GM18867 (cell line): ENCODE results near the gene APBA2.

ENCODE experiments used
- ATAC-seq: cut with Tn5 transposase; IDR thresholded peaks from one replicate; pipeline ENCODE4 v1.9.1; 2021; ENCODE audit warnings: mild to moderate bottlenecking, moderate library complexity; ENCODE audit not compliant: unreplicated experiment

APBA2 gene

DNA sequence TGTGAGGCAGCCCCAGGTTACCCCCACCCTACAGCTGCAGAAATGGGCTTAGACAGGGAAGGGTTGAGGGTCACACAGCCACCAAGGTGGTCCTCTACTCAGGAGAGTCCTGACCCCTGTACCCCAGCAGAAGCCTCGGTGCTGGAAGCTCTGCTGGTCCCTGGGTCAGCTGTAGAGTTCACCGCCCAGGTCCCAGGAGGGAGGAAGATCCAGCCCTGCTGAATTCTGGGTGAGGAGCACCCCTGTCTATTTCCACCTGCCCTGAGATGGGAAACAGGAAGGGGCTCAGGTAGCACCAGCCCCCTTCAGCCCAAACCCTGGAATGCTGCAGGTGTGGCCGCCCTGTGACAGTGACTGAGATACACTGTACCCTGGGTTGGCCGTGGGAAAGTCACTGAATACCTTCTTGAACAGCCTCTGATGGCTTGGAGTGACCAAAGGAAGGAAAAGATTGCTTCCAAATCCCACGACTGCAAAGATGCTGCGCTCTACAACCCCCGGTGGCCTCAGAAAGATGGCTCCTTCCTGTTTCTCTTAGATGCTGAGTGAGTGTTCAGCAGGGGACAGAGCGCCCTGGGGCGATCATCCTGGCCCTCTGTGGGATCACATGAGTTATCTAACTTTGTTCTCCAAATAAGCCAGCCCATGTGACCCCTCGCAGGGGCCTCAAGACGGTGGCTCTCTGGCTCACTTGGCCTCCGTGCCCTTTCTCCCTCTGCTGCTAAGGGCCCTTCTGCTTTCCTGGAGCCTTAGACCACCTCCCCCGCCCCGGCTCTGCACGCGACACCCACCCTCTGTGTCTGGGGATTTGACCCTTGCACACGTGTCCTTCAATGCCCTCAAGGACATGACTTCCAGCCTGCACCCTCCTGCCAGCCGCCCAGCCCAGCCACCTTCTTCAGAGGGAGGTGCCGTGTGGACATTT lies 242.0 kb downstream of the APBA2 start:
- ATAC-seq = no peak

DNA sequence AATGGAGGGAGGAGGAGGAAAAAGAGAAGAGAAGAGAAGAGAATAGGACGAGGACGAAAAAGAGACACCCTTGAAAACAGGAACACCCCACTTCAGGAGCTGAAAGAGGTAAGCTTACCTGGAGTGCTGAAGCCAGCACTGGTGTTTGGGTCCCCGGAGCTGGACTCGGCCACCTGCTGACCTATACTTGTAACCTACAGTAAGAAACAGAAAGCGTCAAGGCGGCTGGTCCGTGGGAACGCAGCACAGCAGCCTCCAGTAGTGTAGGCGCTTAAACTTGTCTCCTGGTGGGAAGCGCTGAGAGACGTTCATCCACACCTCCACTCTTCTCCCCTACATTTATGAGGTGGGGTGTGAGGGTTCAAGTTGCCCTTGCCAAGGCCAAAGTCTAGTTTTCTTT lies 242.9 kb downstream of the APBA2 start:
- no peak for ATAC-seq

DNA sequence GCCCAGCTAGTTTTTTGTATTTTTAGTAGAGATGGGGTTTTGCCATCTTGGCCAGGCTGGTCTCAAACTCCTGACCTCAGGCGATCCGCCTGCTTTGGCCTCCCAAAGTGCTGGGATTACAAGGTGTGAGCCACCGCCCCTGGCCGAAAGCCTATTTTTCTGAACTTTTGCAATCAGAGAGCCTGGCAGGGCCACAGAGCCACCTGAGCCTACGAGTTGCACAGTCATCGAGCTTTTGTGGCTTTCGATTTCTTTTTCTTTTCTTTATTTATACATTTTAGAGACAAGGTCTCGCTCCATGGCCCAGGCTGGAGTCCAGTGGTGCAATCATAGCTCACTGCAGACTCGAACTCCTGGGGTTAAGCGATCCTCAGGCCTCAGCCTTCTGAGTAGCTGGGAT lies 243.4 kb downstream of the APBA2 start:
- ATAC-seq = no peak

DNA sequence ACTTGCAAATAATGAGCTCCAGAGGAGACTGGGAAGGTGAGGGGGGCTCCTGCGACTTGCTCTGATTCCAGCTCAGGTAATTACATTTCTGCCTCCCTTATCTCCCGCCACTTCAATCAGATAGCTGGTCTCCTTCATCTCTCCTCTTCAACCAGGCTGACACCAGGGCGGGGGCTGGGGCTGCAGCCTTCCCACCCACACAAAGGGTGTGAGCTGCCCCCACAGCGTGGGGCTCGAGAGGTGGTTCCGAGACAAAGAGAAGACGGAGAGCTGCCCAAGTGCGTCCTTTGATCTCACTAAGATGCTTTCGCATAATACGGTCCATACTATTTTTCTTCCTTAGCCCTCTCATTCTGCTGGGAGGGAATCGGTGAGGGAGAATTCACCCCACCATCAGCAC lies 244.2 kb downstream of the APBA2 start:
- no peak for ATAC-seq

DNA sequence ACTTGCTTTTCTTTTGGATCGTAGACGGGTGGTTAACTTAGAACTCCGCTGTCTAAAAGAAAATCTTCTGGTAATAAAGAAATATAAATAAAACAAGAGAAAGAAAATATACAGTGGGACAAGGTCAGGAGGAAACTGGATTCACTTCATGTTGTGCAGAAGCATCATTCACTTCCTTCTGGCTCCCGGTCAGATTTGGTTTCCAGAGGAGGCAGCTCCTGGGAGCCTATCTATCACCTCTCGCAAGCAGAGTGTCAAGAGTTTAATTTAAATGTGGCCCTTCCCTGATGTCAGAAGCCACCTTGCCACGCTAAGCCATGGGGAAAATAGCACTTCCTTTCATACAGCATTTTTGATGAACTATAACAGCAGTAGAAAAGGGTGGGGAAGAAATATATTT lies 244.7 kb downstream of the APBA2 start:
- ATAC-seq = no peak

DNA sequence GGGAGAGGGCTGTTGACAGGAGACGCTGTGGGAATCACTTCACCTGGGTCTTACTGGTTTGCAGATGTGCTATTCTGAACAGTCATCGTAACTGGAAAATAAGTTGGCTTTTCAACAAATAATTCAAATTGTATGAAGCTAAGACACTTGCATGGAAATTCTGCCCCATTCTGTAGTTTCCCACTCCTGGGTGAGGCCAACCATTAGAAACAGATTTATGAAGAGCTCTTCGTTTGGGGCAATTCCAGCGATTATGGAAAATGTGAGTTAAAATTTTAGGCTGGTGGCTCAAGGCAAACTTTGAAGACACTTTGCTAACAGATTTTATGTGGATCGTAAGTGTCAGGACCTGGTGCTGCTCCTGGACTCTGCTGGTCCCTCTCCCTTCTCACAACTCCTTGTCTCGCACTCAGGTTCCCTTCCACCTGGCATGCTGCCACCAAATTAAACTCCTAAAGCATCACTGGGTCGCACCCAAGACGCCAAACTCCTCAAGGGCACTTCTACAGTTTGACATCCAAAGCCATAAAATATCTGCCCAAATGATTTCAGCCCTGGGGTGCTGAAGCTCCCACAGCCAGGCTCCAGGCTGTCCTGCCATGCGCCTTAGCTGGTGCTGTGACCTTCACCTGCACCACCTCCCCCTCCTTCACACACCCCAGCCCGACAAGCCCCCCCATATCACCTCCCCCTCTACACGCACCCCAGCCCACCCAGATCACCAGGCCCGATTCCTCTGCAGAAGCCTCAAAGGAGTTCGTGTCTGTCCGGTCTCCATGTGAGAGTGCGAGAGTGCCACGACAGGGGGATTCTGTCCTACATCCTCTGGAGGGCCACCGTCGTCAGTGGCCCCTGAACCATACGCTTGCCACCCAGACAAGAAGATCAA lies 245.4 kb downstream of the APBA2 start:
- no peak for ATAC-seq

DNA sequence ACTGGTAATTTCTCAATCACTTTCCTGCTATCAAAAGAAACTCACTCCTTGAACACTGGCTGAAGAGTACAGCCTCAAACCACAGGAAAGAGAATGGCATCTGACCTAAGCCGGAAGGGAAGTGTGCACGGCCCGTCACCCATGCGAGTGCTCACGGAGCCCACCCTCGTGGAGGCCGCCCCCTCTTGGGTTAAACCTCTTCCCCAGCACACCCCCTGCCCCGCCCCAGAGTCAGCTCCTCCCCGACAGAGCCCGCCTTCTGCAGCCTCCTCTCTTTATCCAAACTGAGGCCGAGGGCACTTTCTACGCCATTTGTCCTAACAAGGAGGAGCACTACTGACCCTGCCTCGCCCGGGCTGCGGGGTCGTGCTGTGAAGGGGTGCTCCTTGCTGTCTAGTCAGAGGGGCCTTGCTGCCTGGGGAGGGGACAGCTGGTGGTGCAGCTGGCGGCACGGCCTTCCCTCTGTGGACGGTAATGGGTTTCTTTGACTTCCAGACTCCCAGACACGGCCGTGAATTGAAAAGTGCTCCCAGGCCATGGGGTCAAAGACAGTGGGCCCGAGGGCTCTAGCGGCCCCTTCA lies 246.2 kb downstream of the APBA2 start:
- no peak for ATAC-seq

DNA sequence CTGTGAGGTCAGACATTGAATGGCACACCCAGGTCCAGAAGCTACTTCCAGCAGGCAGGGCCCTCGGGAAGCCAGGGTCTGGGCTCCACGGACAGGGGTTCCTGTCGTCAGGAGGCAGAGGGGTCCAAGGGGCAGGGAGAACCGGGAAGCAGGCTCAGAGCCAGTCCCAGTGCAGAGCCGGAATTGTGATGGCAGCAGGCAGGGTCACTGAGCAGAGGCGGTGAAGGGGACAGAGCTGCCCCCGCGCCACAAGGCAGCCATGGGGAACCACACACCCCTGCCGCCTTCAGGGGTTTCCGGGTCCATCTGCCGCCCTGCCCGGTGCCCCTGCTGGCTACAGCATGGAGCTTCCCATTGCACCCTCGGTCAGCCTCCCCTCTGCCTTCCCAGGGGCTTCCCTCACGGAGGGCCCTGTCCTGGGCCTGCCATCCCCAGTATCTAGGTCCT lies 247.0 kb downstream of the APBA2 start:
- no peak for ATAC-seq

DNA sequence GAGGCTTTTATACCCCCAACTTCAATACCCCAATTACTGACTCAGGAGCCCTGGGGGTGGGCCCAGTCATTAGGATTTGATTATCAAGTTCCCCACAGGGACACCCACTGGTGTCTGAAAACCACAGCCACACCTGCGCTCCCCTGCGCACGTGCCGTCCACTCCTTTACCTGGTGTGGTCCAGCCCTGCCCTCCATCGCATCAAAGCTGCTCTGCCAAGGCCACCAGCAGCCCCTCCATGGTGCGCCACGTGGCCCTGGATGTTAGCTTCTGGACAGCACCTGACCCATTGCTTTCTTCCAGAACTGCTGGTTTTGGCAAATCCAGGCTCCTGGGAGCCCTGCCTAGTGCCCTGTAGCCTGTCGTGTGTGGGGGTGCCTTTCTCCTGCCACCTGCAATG lies 247.5 kb downstream of the APBA2 start:
- ATAC-seq = no peak

DNA sequence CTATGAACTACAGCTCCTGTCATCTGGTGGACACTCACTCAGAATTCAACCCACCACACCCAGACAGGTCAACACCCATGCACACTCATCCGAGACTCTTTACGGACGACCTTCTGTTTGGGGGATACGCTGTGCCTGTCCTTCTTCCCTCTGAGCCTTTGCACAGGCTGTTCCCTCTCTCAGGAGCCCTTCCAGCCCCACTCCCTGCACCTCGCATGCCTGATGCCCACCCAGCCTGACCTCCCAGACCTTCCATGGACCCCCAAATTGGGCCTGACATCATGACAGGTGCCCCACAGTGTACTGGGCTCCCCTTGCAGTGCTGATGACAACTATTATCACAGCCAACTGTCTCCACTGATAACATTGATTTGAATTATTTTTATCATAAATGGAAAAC lies 248.0 kb downstream of the APBA2 start:
- no peak for ATAC-seq

DNA sequence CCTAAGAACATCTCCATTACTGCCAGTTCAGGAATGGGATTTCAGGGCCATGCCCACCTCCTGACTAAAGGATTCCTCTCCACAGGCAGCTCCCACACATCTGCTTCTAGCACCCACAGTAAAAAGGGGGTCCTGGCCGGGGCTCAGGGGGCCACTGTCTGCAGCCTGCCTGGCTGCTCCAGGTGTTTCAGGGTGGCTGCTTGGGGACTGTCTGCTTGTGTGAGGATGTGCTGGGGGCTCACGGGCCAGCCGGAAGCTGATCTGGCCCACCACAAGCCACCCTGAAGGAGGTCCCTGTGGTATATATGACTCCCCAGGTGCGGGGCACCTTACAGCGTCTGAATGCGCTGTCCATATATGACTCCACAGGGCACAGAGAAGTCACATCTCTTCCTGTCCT lies 248.5 kb downstream of the APBA2 start:
- ATAC-seq = no peak

DNA sequence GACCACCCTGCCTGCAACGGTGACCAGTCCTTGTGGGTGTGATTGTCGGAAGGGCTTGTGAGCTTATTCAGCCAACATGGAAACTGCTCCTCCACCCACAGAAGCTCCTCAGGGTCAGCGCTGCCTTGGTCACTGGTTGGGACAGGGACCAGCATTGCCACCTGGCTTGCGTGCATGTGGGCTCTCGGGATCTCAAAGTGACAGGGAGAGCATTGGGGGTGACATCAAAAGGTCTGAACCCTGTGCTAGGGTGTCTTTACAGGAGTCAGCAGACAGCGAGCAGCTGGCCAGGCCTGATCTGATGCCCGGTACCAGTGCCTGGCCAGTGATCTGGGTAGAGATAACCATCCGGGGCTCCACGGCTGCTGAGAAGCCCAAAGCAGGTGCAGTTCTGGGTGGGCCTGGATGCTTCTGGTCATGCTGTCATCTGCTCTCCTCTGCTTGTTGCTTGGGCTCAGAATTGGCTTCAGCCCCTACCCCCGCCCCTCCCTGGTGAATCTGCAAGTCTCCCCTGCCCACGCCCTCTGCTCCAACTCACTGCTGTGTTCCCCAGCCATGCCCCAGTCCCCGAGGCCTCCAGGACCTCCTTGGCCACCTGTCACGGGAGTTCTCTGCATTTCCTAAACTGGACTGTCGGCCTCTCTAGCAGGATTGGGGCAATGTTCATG lies 249.0 kb downstream of the APBA2 start:
- ATAC-seq = no peak

DNA sequence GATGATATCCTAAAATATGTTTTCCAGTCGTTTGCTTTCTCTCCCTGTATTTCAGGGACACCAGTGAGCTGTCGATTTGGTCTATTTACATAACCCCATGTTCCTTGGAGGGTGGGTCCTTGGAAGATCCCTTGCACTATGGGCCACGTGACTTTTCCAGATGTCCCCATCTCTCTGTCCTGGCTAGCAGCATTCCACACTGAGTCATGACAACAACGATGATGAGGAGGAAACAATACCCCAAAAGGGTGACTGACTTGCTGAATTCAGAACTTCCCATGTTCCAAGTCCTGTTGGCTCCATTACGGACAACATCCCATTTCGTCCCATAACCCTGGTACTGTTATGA lies 249.5 kb downstream of the APBA2 start:
- ATAC-seq = no peak

DNA sequence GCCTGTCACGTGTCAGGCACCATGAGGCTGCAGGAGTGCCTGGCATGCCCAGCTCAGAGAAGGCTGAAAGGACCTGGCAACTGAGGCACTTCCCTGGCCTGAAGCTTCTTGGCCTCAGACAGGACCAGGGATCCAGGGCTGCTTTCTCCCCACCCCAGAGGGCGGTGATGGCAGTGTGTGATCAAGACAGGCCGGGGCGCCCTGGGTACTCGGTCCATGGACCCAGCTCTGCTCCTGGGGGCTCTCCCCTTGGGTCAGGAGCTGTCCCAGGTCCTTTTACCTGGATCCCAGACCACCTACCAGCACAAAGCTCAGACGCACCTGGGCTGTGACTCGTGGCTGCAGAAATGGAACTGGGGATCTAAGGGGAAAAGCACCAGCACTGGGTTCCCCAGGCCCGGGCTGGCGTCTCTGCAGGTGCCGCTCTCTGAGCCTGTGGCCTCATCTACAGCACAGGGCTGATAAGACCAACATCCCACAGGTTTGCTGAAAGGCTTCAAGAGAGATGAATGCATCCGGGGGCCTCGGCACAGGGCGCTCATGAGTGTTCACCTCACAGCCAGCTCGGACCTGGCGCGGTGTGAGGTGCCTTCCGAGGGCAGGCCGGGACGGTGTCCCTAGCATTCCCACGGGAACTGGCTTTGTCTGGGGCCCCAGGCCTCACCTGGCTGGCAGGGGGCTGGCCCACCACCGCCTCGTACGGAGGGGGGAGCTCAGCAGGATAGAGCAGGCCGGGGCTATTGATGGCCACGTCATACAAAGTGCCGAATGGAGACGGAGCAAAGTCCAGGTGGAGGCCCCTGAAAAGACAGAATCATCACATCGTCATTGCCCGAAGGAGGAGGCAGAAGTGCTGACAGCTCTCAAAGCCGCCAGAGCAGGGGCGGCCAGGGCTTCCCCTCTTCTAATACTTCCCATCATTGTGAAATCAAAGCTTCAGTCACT lies 250.2 kb downstream of the APBA2 start:
- no peak for ATAC-seq

DNA sequence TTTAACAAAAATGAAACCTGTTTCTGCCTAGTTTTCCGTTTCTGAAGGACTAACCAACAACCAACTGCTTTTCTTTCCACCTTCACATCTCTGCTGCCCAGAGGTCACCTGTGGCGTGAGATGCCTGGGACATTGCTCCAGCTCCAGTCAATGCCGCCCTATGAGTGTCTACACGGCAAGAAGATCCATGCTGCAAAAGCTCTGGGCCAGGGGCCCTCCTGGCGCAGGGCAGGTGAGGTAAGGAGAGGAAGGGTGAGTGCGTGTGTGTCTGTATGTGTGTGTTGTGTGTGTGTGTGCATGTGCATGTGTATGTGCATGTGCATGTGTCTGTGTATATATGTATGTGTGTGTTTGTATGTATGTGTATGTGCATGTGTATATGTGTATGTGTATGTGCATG lies 252.5 kb downstream of the APBA2 start:
- ATAC-seq = no peak

DNA sequence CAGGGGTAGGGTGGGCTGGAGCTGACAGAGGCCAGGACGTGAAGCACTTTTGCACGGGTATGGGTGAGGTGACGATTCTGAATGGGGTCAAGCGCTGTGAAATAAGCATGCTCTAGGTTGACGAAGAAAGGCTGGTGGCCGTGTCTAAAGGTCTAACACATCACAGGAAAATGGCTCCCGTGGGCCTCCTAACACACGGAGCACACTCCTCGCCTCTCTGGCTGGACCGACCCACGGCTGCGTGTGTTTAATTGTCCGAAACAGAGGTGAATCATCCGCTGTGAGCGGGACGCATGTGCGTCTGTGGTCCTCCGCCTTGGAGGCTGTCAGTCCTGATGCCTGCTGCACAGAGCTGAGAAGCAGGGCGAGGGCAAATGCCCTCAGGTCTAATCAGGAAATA lies 253.3 kb downstream of the APBA2 start:
- no peak for ATAC-seq

DNA sequence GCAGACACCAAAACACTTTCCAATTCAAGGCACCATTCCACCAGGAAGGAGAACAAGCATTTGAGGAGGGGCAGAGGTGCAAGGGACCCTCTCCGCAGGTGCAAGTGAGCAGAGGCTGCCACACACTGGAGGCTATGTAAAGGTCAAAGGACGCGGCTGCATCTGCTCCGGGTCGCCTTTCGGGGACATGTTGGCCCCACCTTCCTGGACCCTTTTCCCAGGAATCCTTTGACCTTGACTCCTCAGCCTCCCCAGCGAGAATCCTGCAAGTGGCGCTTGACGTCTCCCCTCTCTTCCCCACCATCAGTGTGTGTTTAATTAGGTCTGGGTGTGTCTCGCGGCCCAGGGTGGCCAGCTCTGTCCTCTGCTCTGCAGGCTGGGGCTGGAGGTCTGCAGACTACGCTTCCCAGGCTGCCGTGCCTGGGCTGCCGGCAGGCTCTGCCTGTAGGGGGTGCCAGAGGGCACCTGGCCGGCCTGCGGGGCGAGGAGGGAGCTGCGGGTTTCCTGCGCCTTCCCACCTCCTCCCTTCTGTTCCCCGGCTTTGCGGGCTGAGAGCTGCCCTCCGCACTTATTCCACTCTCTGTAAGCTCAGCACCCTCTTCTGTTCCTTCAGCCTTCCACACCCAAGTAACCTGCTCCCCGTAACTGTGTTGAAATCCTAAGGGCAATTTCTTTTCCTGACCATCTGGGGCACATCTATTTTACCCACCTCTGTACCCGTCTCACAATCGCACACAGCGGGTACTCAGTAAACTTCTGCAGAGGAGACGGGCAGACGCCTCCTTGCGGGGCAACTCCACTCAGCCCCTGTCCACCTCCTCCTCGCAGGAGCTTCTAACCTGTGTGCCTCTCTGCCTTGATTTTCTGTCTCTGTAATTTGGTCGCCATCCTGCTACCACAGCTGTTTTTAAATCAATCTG lies 254.0 kb downstream of the APBA2 start:
- peak; percentile 70 for ATAC-seq

DNA sequence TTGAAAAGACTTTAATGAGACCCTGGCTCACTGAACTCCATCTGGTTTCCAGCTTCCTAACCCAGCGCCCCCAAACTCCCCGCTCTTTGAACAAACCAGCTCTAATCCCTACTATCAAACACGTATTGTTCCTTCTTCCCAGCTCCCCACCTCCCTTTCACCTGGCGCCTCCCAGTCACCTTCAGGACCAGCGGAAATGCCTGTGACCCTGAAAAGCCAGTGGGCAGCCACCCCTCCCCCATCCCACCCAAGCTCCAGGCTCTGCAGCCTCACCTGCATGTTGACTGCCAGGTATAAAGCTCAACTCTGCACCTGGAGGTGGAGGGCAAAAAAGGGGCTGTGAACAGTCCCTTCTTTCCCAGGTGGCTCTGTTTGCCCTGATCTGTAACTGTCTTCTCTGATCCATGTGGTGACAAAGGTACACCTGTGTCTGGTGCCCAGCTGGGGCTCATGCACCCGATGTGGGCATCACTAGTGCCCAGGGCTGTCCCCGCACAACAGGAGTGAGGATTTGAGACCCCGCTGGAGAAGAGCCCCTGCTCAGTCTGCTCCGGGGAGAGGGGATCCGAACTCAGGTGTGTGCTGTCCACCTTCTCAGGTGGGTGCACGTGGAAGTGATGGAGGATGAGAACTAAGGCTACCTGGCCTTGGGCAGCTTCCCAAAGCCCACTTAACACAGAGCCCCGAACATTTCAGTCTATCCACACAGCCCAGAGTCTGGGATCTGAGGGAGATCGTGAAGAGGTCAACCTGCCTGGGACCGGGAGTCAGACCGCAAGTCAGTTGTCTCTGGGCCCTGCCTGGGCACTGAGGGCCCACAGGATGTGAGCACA lies 254.9 kb downstream of the APBA2 start:
- no peak for ATAC-seq
